HG03045 (cell line): ENCODE measurements around the gene DNASE1L2.

Experiments
- ATAC-seq: cut with Tn5 transposase; IDR thresholded peaks from one replicate; pipeline ENCODE4 v1.9.1; 2021; ENCODE audit warnings: mild to moderate bottlenecking, moderate library complexity; ENCODE audit not compliant: unreplicated experiment

The DNASE1L2 gene

DNA sequence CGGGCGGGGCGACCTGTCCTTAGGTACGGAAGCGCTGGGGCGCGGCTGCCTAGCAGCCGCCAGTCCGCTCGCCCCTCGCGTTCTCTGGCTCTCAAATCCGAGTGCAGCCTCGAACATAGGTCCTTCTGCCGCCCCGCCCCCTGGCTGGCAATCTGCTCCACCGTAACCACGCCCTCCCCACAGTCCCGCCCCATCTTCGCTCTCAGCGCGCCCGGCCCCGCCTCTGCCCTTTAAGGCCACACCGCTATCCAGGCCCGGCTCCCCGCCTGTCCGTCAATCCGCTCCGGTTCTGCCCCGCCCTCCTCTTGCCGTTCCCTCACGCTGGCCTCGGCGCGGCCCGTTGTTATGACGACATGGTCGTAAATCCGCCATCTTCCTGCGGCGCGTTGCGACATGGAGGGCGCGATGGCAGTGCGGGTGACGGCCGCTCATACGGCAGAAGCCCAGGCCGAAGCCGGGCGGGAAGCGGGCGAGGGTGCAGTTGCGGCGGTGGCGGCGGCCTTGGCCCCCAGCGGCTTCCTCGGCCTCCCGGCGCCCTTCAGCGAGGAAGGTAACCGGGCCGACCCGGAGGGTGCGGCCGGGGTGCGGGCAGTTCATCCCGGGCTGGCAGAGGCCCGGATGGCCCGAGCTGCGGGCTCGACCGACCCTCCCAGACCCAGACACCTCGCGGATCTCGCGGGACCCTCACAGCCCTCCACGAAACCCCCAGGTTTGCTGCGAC lies 12.9 kb upstream of the DNASE1L2 start, which contains the start of gene E4F1:
Gene E4F1 (plus strand): TSS at position 371 of the 721 bp plus-strand sequence. CDS start 23 bp downstream, at position 394.
- ATAC-seq = peak; percentile 92

DNA sequence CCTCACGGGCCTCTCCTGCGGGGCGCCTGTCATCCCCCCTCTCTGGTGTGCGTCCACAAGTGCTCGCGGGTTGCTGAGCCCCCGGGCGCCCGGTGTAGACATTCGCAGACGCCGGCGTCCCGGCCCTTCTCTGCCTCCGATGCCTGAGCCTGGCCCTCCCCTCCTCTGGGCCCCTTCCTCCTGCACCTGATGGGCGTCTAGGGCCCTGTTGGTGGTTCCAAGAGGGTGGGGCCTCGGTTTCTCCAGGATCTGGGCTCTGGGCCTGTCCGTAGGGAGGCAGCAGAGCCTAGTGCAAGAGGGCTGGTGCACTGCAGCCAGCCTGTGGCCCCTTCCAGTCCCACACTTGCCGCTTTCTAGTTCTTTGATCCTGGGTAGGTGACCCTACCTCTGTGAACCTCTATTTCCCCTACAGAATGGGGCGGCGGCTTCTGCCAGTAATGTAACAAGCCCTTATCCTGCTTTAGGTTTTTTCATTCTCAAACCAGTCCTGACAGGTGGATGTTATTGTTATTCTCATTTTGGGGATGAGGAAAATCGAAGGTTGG lies 12.2 kb upstream of the DNASE1L2 start:
- ATAC-seq = peak; percentile 14

DNA sequence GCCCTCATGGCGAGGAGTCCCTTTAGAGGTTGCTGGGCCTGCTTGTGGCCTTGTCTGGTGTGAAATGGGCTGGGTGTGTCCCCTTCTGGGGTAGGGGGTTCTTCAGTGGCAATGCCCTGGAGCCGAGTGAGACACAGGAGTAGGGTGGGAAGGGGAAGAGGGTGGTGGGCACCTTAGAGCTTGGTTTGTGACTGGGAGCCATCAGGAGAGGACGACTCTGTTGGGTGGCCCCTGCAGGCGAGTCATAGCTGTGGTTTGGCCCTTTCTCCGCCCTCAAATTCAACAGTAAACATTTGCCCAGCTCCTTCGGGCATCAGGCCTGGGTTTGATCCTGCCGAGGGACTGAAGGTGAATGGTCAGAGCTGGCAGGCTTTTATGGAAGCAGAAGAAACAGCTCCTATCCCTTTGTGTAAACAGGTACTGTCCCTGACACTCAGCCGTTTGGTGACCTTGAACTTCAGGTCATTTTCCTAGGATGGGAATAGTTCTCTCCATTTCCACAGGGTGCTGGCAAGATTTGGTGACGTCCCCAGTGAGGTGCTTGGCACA lies 9.9 kb upstream of the DNASE1L2 start:
- no peak for ATAC-seq

DNA sequence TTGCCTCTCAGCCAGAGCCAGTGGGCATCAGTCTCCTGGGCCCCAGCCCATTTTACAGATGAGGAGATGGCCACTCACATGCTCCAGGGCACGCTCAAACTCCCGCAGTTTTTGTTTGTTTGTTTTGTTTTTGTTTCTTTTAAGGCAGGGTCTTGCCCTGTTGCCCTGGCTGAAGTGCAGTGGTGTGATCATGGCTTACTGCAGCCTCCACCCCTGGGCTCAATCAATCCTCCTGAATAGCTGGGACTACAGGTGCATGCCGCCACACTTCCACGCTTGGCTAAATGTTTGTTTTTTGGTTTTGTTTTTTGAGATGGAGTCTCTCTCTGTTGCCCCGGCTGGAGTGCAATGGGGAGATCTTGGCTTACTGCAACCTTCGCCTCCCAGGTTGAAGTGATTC lies 9.3 kb upstream of the DNASE1L2 start:
- ATAC-seq = no peak

DNA sequence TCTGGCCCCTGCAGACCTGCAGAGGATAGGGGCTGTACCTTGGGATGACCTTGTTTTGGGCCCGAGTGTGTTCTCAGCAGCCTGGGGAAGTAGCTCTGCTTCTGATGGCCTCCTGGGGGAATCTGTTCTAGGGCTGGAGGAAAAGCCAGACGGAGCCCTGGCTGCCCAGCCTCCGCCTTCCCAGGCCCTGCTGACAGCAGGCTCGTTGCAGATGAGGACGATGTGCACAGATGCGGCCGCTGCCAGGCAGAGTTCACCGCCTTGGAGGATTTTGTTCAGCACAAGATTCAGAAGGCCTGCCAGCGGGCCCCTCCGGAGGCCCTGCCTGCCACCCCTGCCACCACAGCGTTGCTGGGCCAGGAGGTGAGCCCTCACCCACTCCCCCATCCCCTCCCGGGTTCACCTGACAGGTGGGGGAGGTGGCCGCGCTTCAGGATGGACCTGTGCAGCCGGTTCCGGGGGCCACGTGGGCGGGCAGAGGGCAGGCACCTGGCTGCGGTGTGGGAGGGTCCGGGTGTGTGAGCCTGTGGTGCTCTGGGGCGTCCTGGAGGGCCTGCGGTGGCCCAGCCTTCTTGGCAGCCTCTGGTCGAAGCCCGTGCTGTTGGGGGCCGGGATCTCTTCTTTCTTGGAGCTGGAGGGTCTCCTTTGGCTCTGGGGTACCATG lies 8.0 kb upstream of the DNASE1L2 start:
- ATAC-seq = no peak

DNA sequence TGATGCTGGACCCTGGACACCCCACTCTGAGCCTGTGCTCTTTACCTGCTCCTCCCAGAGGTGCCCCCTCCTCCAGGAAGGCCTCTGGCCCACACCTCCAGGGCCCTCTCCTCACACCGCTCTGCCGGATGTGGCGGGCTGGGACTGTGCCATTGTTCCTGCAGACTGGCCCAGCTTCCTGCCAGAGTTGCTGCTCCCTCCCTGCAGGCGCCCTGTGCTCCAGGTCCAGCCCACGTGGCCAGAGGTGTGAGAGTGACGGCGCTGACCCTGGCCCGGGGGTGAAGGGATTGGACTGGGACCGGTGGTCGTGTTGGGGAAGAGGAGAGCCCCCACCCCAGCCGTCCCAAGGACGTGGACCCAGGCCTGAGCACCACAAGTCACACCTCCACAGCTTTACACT lies 7.2 kb upstream of the DNASE1L2 start:
- ATAC-seq = no peak

DNA sequence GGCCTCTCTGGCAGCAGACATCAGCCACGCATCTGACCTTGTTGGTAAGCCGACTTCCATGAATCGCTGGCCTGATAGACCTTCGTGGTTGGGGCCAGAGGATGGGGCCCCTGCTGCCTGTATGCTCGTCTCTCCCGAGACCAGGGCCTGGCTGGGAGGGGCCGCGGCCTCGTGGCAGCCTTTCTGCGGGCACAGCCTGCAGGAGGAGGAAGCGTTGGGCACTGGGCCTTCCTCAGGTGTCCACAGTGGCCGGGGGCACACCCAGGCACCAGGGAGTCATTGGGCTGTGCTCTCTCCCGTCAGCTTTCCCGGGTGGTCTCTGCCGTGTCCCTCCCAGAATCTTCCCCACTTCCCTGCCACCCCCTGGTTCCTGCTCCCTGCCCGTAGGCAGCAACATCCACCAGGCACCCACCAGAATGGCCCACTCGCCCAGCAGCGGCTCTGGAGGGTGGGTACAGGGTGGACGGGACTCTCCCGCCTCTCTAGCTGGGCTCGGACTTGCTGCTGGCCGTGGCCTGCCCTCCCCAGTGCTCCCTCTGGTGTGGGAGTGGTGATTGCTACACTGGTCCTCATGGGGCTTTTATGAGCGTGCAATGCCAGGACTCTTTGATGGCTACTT lies 6.5 kb upstream of the DNASE1L2 start:
- ATAC-seq = no peak

DNA sequence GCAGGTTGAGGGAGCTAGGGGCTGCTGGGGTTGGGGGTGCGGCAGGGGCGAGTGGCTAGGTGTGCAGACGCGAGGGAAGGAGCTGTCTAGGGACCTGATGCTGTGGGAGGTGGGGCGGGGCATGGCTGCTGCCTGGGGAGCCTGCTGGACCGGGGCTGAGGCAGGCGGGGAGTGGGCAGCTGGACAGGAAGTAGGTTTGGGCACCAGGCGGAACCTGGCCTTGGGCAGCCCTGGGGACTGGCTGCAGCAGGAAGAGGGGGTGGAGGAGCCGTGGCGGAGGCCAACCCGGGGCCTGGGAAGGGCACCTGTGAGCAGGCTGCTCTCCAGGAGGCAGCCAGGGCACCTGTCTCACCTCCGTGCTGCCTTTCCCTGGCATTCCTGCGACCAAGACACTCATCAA lies 5.9 kb upstream of the DNASE1L2 start:
- no peak for ATAC-seq

DNA sequence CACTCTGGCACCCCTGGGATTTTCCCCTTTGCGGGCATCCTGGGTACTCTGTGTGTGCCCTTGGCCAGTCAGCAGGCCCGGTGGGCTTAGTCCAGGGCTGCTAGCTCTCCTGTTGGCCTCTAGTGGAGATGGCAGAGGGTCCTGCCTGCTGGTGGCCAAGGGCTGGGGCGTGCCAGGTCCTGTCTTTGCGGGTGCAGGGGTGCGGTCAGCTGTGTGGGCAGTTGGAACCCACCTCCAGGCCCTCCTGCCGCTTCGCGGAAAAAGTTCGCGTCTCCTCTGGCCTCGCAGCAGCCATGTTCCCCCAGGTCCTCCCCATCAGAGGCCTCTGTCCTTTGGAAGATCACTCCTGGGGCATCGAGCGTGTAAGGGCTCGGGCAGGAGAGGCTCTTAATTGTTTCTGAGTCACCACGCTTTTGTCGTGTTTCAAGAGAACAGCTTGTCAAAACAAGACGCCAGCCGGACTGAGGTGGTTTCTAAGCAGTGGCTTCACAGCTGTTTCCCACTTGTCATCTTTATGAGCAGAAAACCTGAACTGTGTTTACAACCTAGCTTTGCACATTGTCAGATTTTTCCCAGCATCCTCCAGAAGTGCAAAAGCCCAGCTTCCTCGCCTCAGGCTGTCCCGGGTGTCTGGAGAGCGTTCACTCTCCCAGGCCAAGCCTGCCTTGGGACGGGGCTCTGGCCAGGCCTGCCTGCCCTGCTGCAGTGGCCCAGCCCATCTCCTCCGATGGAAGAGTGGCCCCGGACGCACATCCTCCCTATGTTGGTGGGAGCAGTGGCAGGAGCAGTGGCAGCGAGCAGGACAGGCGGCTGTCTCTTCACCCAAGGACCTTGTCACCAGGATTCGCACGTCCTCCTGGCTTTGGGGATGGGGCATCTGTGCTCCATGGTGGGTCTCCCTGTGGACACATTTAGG lies 5.0 kb upstream of the DNASE1L2 start:
- ATAC-seq = no peak

DNA sequence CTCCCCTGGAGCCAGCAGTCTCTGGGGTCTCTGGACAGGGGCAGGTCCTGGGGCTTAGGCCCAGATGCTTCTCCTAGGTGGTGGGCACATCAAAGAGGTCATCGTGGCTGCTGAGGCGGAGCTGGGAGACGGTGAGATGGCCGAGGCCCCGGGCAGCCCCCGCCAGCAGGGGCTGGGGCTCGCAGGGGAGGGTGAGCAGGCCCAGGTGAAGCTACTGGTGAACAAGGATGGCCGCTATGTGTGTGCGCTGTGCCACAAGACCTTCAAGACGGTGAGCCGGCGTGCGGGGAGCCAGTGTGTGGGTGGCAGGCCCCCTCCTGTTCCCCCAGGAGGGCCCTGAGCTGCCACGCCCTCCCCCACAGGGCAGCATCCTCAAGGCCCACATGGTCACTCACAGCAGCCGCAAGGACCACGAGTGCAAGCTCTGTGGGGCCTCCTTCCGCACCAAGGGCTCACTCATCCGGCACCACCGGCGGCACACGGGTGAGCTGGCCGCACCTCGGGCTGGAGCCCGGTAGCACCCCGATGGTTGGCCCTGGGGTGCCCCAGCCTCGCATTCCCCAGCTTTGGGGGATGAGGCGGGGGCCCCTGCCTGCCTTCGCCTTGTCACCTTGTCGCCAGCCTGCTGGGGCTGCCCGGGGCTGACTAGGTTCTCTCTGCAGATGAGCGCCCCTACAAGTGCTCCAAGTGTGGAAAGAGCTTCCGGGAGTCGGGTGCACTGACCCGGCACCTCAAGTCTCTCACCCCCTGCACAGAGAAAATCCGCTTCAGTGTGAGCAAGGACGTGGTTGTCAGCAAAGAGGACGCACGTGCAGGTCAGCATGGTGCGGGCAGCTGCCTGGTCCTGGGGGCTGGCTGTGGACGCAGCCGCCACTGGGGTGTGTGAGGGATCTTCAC lies 3.9 kb upstream of the DNASE1L2 start:
- no peak for ATAC-seq

DNA sequence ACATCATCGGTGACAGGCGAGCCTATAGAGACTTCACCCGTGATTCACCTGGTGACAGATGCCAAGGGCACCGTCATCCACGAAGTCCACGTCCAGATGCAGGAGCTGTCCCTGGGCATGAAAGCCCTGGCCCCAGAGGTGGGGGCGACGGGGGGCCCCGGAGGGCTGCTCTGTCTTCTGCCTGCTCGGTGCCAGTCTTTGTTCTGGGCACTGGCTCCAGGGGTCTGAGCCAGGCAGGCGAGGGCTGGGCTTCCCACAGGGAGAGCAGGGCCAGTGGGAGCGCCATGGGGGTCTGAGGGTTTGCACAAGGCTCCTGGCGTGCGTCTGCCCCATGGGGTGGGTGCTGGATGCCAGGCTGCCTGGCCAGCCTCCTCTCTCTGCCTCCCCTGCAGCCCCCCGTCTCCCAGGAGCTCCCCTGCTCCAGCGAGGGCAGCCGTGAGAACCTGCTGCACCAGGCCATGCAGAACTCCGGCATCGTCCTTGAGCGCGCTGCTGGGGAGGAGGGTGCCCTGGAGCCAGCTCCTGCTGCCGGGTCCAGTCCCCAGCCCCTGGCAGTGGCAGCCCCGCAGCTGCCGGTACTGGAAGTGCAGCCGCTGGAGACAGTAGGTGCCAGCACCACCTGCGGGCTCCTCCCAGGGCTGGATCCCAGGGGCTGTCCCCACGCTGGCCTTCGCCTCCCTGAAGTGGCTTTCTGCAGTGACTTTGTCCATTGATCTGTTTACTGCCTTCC lies 3.0 kb upstream of the DNASE1L2 start:
- no peak for ATAC-seq

DNA sequence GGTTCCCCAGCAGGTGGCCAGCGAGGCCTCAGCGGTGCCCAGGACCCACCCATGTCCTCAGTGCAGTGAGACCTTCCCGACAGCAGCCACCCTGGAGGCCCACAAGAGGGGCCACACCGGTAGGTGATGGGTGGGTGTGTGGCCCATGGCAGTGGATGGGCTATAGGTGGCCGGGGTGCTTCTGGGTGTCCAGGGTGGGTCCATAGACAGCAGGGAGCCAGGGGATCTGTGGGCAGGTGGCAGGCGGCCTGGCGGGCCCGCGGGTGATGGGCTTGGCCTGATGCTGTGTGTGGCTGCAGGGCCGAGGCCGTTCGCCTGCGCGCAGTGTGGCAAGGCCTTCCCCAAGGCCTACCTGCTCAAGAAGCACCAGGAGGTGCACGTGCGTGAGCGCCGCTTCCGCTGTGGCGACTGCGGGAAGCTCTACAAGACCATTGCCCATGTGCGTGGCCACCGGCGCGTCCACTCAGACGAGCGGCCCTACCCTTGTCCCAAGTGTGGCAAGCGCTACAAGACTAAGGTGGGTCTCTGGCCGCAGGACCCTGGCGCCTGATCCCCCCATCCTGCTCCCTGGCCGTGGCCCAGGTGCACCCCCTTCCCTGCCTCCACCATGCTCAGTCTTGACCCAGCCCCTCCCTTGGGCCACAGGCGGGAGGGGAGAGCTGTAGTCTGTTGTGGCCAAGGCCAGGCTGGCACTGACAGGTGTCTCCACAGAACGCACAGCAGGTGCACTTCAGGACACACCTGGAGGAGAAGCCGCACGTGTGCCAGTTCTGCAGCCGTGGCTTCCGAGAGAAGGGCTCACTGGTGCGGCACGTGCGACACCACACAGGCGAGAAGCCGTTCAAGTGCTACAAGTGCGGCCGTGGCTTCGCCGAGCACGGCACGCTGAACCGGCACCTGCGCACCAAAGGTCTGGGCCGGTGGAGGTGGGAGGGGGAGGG lies 2.1 kb upstream of the DNASE1L2 start:
- no peak for ATAC-seq

DNA sequence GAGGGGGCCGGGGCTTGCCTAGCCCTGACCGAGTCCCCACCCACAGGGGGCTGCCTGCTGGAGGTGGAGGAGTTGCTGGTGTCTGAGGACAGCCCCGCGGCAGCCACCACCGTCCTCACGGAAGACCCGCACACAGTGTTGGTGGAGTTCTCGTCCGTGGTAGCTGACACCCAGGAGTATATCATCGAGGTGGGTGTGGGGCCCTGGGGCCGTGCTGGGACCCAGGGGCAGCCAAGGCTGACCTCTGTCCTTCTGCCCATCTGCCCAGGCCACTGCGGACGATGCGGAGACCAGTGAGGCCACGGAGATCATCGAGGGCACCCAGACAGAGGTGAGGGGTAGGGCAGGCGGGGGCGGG lies 1.5 kb upstream of the DNASE1L2 start:
- no peak for ATAC-seq

DNA sequence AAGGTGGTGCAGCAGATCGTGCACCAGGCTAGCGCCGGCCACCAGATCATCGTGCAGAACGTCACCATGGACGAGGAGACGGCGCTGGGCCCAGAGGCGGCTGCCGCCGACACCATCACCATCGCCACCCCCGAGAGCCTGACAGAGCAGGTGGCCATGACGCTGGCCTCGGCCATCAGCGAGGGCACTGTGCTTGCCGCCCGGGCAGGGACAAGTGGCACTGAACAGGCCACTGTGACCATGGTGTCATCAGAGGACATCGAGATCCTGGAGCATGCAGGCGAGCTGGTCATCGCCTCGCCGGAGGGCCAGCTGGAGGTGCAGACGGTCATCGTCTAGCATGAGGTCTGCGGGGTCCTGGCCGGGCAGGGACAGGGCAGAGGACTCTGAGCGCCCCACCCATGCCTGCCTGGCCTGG lies 1.0 kb upstream of the DNASE1L2 start:
- ATAC-seq = no peak

DNA sequence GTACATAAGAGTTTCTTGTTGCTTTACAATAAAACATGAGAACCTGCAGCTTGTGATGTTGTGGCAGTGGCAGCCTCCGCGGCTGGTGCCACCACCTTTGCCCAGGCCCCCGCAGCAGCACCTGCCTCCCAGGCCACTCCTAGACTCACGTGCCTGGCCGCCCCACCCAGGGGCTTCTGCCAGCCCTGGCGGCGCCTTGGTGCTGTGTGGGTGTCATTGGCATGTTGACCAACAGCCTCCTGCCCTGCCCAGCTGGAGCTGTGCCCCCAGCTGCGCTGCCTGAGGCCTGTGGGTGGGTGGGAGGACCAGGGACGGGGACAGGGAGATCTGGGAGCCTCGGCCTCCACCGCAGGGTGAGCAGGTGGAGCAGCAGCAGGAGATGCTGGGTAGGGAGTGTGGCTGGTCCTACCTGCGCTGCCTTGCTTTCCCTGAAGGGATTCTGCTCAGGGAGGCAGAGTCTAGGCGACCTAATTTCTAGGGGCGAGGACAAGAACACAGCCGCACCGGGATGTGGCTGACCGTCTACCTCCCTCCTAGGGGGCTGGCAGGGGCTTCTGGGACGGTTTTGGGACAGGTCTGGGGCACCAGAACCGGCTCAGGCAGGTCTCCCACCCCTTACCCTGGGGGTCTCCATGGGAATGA lies 428 bp upstream of the DNASE1L2 start:
- no peak for ATAC-seq

DNA sequence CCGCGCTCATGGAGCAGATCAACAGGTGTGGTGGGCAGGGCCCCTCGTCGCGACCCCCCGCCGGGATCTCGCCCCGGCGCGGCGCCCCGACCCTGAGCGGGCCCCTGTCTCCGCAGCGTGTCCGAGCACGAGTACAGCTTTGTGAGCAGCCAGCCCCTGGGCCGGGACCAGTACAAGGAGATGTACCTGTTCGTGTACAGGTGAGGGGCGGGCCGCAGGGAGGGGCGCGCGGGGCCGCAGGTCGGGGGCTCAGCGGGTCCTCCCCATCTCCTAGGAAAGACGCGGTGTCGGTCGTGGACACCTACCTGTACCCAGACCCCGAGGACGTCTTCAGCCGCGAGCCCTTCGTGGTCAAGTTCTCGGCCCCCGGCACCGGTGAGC lies 848 bp downstream of the DNASE1L2 start:
- no peak for ATAC-seq

DNA sequence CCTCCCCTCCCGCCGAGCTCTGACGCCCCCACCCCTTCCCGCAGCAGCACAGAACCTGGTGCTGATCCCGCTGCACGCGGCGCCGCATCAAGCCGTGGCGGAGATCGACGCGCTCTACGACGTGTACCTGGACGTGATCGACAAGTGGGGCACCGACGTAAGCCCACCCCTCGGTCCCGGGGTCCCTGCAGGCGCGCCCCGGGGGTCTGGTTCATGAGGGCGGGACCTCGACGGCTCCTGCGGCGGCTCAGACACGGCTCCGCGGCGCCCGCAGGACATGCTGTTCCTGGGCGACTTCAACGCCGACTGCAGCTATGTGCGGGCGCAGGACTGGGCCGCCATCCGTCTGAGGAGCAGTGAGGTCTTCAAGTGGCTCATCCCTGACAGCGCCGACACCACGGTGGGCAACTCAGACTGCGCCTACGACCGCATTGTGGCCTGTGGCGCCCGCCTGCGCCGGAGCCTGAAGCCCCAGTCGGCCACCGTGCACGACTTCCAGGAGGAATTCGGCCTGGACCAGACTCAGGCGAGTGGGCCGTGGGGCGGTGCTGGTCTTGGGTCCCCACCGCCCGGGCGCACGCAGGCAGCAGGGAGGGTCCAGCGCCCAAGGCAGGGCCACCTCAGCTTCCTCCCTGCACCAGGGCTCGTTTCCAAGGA lies 1.4 kb downstream of the DNASE1L2 start:
- no peak for ATAC-seq
